GM18867 (cell line): ENCODE measurements around the gene CHST8.

Experiments used
- ATAC-seq: cut with Tn5 transposase; IDR thresholded peaks from one replicate; pipeline ENCODE4 v1.9.1; 2021; ENCODE audit warnings: mild to moderate bottlenecking, moderate library complexity; ENCODE audit not compliant: unreplicated experiment

Gene CHST8

GRCh38 chr19:33671211-33671610, 49.5 kb downstream of the CHST8 start:
- no peak for ATAC-seq

GRCh38 chr19:33673258-33673875, 51.6 kb downstream of the CHST8 start:
- ATAC-seq, result no peak

GRCh38 chr19:33673996-33674625, 52.4 kb downstream of the CHST8 start:
- no peak for ATAC-seq

- no peak for ATAC-seq
These were observed 53.0 kb downstream of the CHST8 start for GRCh38 chr19:33674626-33675367.

- no peak for ATAC-seq
These were observed 53.9 kb downstream of the CHST8 start for GRCh38 chr19:33675501-33676124.

GRCh38 chr19:33676999-33677665, 55.4 kb downstream of the CHST8 start:
- ATAC-seq, result no peak

- ATAC-seq, result no peak
These were observed 56.1 kb downstream of the CHST8 start for GRCh38 chr19:33677745-33678426.

- no peak for ATAC-seq
These were observed 57.2 kb downstream of the CHST8 start for GRCh38 chr19:33678796-33679585.

- no peak for ATAC-seq
These were observed 57.9 kb downstream of the CHST8 start for GRCh38 chr19:33679696-33680095.

GRCh38 chr19:33681081-33681680, 59.4 kb downstream of the CHST8 start:
- no peak for ATAC-seq

- no peak for ATAC-seq
These were observed 62.3 kb downstream of the CHST8 start for GRCh38 chr19:33683881-33684537.

- ATAC-seq, result no peak
These were observed 62.9 kb downstream of the CHST8 start for GRCh38 chr19:33684538-33685232.

- no peak for ATAC-seq
These were observed 63.8 kb downstream of the CHST8 start for GRCh38 chr19:33685541-33685940.

GRCh38 chr19:33686262-33686661, 64.5 kb downstream of the CHST8 start:
- ATAC-seq, result no peak

- ATAC-seq, result no peak
These were observed 65.1 kb downstream of the CHST8 start for GRCh38 chr19:33686687-33687480.

- ATAC-seq, result no peak
These were observed 65.9 kb downstream of the CHST8 start for GRCh38 chr19:33687481-33688170.
